HEK293T (cell line): Measurements from ENCODE around the gene OSBPL8.

Experiments
- ARNT ChIP-seq: fragments of 450-650 bp; IDR thresholded peaks from 2 replicates; pipeline ENCODE4 v1.6.1; 2017; ENCODE audit warnings: mild to moderate bottlenecking
- BHLHE40 ChIP-seq: fragments of 450-650 bp; IDR thresholded peaks from 2 replicates; pipeline ENCODE4 v1.6.1; 2016; ENCODE audit warnings: mild to moderate bottlenecking, moderate library complexity, borderline replicate concordance
- CTBP1 ChIP-seq: fragments of 450-650 bp; IDR thresholded peaks from 2 replicates; pipeline ENCODE4 v1.6.1; 2016; ENCODE audit warnings: borderline replicate concordance
- ELF4 ChIP-seq: fragments of 450-650 bp; IDR thresholded peaks from 2 replicates; pipeline ENCODE4 v1.6.1; 2017; ENCODE audit warnings: antibody characterized with exemption
- FOXA1 ChIP-seq: fragments of 450-650 bp; IDR thresholded peaks from 2 replicates; pipeline ENCODE4 v1.6.1; 2016; ENCODE audit warnings: mild to moderate bottlenecking
- FOXK2 ChIP-seq: fragments of 450-650 bp; IDR thresholded peaks from 2 replicates; pipeline ENCODE4 v1.6.1; 2016; ENCODE audit warnings: mild to moderate bottlenecking
- FOXM1 ChIP-seq: fragments of 450-650 bp; IDR thresholded peaks from 2 replicates; pipeline ENCODE4 v1.6.1; 2017; ENCODE audit warnings: mild to moderate bottlenecking, borderline replicate concordance
- HDGF ChIP-seq: fragments of 450-650 bp; IDR thresholded peaks from 2 replicates; pipeline ENCODE4 v1.6.1; 2017; ENCODE audit warnings: antibody characterized with exemption, borderline replicate concordance
- SP1 ChIP-seq: fragments of 450-650 bp; IDR thresholded peaks from 2 replicates; pipeline ENCODE4 v1.6.1; 2017
- SUZ12 ChIP-seq: fragments of 450-650 bp; IDR thresholded peaks from 2 replicates; pipeline ENCODE4 v1.6.1; 2016; ENCODE audit warnings: mild to moderate bottlenecking
- TARDBP ChIP-seq: fragments of 450-650 bp; IDR thresholded peaks from 2 replicates; pipeline ENCODE4 v1.6.1; 2016
- ZNF384 ChIP-seq: fragments of 450-650 bp; IDR thresholded peaks from 2 replicates; pipeline ENCODE4 v1.6.1; 2016

DNA sequence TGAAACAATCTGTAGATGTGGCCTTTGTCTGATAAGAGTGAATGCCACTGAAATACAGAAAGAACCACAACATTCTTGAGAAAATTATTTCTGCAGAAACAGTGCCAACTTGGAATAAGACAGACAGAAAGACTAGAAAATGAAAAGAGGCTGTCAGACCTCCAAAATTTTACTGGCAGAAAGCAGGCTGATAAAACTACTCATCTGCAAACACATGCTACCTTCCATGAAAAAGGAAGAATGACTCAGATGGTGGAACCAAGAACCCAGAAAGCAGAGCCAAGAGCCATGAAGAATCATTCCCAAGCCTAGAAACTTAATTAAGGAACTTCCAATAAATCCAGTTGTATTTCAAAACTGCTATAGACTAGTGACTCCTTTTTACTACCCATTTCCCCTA, 31.9 kb upstream of the OSBPL8 start:
- no peak for TF ChIP-seq BHLHE40
- TF ChIP-seq HDGF: no peak
- no peak for TF ChIP-seq ELF4
- TF ChIP-seq FOXM1: no peak
- TF ChIP-seq FOXA1: no peak
- no peak for TF ChIP-seq TARDBP
- no peak for TF ChIP-seq ARNT
- TF ChIP-seq CTBP1: no peak
- no peak for TF ChIP-seq SUZ12
- TF ChIP-seq SP1: no peak
- TF ChIP-seq ZNF384: no peak
- TF ChIP-seq FOXK2: no peak
